ENCODE data around the gene COL6A2. TPM values are rescaled to one million over a fixed set of nuclear protein-coding genes. Genes with fewer than 3 reads are reported as not detected.
"Not testable (repeated sequence)": the region's sequence is repeated elsewhere in the genome, so short reads cannot be mapped to it uniquely, and the experiment has no call there.

The COL6A2 gene
- total RNA-seq, 1 experiment from 2014 or later = 38.5 TPM

GRCh38 chr21:46155514-46156377 lies 57.8 kb downstream of the COL6A2 start, which contains the start of gene FTCD:
Gene FTCD, minus strand, starts transcription at chr21:46155579. Its CDS starts 56 bp downstream, at chr21:46155523.
- DNase-seq (ENCODE audit: low spot score) = no peak

- DNase-seq (ENCODE audit: low spot score) = no peak
Observed at GRCh38 chr21:46156378-46156645, 58.4 kb downstream of the COL6A2 start.

- DNase-seq (ENCODE audit: low spot score) = no peak
Observed at GRCh38 chr21:46156678-46157077, 58.8 kb downstream of the COL6A2 start.

- DNase-seq (ENCODE audit: low spot score) = no peak
Observed at GRCh38 chr21:46157396-46157986, 59.6 kb downstream of the COL6A2 start.

- DNase-seq (ENCODE audit: low spot score) = no peak
Observed at GRCh38 chr21:46157987-46158451, 60.1 kb downstream of the COL6A2 start.

GRCh38 chr21:46158666-46159300 lies 60.9 kb downstream of the COL6A2 start:
- no peak for DNase-seq (ENCODE audit: low spot score)

- no peak for DNase-seq (ENCODE audit: low spot score)
Observed at GRCh38 chr21:46159390-46159789, 61.5 kb downstream of the COL6A2 start.

GRCh38 chr21:46159841-46160656 lies 62.1 kb downstream of the COL6A2 start:
- DNase-seq (ENCODE audit: low spot score) = no peak

GRCh38 chr21:46160657-46160906 lies 62.7 kb downstream of the COL6A2 start:
- DNase-seq (ENCODE audit: low spot score) = no peak

GRCh38 chr21:46160907-46161632 lies 63.2 kb downstream of the COL6A2 start:
- no peak for DNase-seq (ENCODE audit: low spot score)

GRCh38 chr21:46161633-46162592 lies 64.0 kb downstream of the COL6A2 start:
- DNase-seq (ENCODE audit: low spot score) = no peak

GRCh38 chr21:46163380-46163779 lies 65.5 kb downstream of the COL6A2 start:
- no peak for DNase-seq (ENCODE audit: low spot score)

GRCh38 chr21:46165098-46165497 lies 67.2 kb downstream of the COL6A2 start:
- no peak for DNase-seq (ENCODE audit: low spot score)

- no peak for DNase-seq (ENCODE audit: low spot score)
Observed at GRCh38 chr21:46168238-46168637, 70.3 kb downstream of the COL6A2 start.

GRCh38 chr21:46168659-46169386 lies 70.9 kb downstream of the COL6A2 start:
- DNase-seq (ENCODE audit: low spot score) = no peak

GRCh38 chr21:46170436-46171193 lies 72.7 kb downstream of the COL6A2 start:
- not testable (repeated sequence) for DNase-seq (ENCODE audit: low spot score)

- no peak for DNase-seq (ENCODE audit: low spot score)
Observed at GRCh38 chr21:46171585-46171984, 73.7 kb downstream of the COL6A2 start.

GRCh38 chr21:46171996-46172862 lies 74.3 kb downstream of the COL6A2 start:
- DNase-seq (ENCODE audit: low spot score) = no peak

Measured in H4 (cell line).